NB4 (cell line): Measurements from ENCODE around the gene TSPAN4.

ENCODE experiments used
- CTCF ChIP-seq: IDR thresholded peaks from one replicate; pipeline ENCODE4 v1.5.1; 2012; ENCODE audit warnings: low read depth, low read length
- POLR2A ChIP-seq: IDR thresholded peaks from 2 replicates; pipeline ENCODE4 v1.6.1; 2011; ENCODE audit warnings: mild to moderate bottlenecking; ENCODE audit not compliant: insufficient read length; ENCODE audit errors: extremely low read depth

- TF ChIP-seq CTCF (no peak), POLR2A (no peak)
Observed at GRCh38 chr11:868394-868793, 25.7 kb downstream of the TSPAN4 start.
